GM19351 (cell line): ENCODE measurements around the gene STPG4.
"Not testable (repeated sequence)": the region's sequence is repeated elsewhere in the genome, so short reads cannot be mapped to it uniquely, and the experiment has no call there.

ENCODE experiments used
- ATAC-seq: cut with Tn5 transposase; IDR thresholded peaks from one replicate; pipeline ENCODE4 v1.9.1; 2021; ENCODE audit warnings: mild to moderate bottlenecking, moderate library complexity; ENCODE audit not compliant: unreplicated experiment

The STPG4 gene

GRCh38 chr2:47173986-47174732 is 19.1 kb upstream of the STPG4 start:
- ATAC-seq, result no peak

- no peak for ATAC-seq
These were observed 18.0 kb upstream of the STPG4 start for GRCh38 chr2:47172922-47173695.

GRCh38 chr2:47172156-47172921 is 17.2 kb upstream of the STPG4 start:
- ATAC-seq, result no peak

GRCh38 chr2:47169784-47170183 is 14.7 kb upstream of the STPG4 start:
- no peak for ATAC-seq

- not testable (repeated sequence) for ATAC-seq
These were observed 13.8 kb upstream of the STPG4 start for GRCh38 chr2:47168895-47169294.

GRCh38 chr2:47167149-47167548 is 12.0 kb upstream of the STPG4 start:
- ATAC-seq, result no peak

- no peak for ATAC-seq
These were observed 10.0 kb upstream of the STPG4 start for GRCh38 chr2:47165001-47165555.

- ATAC-seq, result no peak
These were observed 7.7 kb upstream of the STPG4 start for GRCh38 chr2:47162780-47163179.

GRCh38 chr2:47161475-47161874 is 6.4 kb upstream of the STPG4 start:
- ATAC-seq, result no peak

- ATAC-seq, result no peak
These were observed 5.6 kb upstream of the STPG4 start for GRCh38 chr2:47160660-47161059.

GRCh38 chr2:47160211-47160610 is 5.1 kb upstream of the STPG4 start:
- no peak for ATAC-seq

- no peak for ATAC-seq
These were observed 4.5 kb upstream of the STPG4 start for GRCh38 chr2:47159627-47160026.

GRCh38 chr2:47158576-47158975 is 3.5 kb upstream of the STPG4 start:
- no peak for ATAC-seq

GRCh38 chr2:47152803-47153202 is 2.3 kb downstream of the STPG4 start:
- ATAC-seq, result no peak

- ATAC-seq, result no peak
These were observed 4.9 kb downstream of the STPG4 start for GRCh38 chr2:47150175-47150574.

- ATAC-seq, result no peak
These were observed 8.1 kb downstream of the STPG4 start for GRCh38 chr2:47147021-47147420.

- ATAC-seq, result no peak
These were observed 9.6 kb downstream of the STPG4 start for GRCh38 chr2:47145466-47145865.

GRCh38 chr2:47141520-47141919 is 13.6 kb downstream of the STPG4 start:
- ATAC-seq, result no peak

- no peak for ATAC-seq
These were observed 20.6 kb downstream of the STPG4 start for GRCh38 chr2:47134386-47135090.

- no peak for ATAC-seq
These were observed 22.1 kb downstream of the STPG4 start for GRCh38 chr2:47133046-47133445.
